HFF-Myc (cell line): Measurements from ENCODE around the gene UTP15.

Experiments
- DNase-seq: peaks from one replicate; pipeline ENCODE4 v3.0.0-alpha.2; 2011; ENCODE audit warnings: low read depth; ENCODE audit errors: extremely low read depth
- H3K4me3 ChIP-seq: replicated peaks from 2 replicates; pipeline ENCODE4 v1.5.1; 2011; ENCODE audit warnings: low read depth, mild to moderate bottlenecking, control low read depth, low read length
- TF ChIP-seq, protein P1 (sequence below): IDR thresholded peaks from 2 replicates; pipeline ENCODE4 v1.5.1; 2012; ENCODE audit warnings: mild to moderate bottlenecking, low read depth, low read length, control low read depth; ENCODE audit errors: missing control alignments

UTP15 gene

GRCh38 chr5:73542020-73542419 lies 23.5 kb upstream of the UTP15 start:
- TF ChIP-seq, protein P1, sequence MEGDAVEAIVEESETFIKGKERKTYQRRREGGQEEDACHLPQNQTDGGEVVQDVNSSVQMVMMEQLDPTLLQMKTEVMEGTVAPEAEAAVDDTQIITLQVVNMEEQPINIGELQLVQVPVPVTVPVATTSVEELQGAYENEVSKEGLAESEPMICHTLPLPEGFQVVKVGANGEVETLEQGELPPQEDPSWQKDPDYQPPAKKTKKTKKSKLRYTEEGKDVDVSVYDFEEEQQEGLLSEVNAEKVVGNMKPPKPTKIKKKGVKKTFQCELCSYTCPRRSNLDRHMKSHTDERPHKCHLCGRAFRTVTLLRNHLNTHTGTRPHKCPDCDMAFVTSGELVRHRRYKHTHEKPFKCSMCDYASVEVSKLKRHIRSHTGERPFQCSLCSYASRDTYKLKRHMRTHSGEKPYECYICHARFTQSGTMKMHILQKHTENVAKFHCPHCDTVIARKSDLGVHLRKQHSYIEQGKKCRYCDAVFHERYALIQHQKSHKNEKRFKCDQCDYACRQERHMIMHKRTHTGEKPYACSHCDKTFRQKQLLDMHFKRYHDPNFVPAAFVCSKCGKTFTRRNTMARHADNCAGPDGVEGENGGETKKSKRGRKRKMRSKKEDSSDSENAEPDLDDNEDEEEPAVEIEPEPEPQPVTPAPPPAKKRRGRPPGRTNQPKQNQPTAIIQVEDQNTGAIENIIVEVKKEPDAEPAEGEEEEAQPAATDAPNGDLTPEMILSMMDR: no peak
- H3K4me3 ChIP-seq: no peak overlapping the region
- DNase-seq: no peak

DNA sequence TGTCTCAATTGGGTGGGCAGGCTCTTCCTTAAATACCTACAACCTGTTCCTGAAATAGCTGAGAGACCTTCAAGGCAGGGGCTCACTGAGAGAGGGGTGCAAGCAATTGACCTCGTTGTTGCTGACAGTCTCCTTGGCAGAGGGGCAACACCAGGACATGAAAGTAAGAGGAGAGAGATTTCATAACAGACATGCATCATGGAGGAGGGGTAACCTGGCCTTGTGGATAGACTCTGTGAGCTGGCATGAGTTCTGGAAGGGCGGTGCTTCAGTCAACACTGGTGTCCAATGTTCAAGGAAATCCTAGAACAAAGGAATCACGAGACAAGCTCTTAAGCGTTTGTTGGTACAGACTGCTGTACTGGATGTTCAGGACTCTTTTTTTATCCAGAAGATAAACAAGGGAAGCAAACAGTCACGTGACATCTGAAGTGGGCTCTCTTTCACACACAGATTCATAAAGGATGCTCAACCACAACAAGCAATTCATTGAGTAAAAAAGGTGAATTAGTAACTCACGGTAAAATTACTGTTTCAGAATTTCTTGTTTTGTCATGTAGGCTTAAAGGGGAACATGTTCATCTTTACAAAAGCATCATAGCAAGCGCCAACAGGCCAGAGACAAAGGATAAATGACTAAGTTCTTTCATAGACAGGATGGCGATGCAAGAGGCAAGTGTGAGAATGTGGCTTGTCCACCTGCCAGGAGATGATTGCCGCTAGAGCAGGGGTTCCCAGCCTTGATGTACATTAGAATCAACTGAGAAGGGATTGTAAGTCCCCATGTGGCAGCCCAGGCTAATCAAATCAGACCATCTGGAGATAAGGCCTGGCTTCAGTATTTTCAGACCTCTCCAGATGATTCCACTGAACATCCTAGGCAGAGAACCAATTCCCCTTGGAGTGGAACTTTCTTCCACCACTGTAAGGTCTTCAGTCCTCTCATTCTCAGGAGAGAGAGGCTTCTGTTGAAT lies 20.8 kb upstream of the UTP15 start:
- DNase-seq: no peak
- TF ChIP-seq, protein P1: no peak
- no peak overlapping the region for H3K4me3 ChIP-seq

- no peak overlapping the region for H3K4me3 ChIP-seq
- TF ChIP-seq, protein P1: no peak
- no peak for DNase-seq
Measured at GRCh38 chr5:73545403-73545779, 20.2 kb upstream of the UTP15 start.

DNA sequence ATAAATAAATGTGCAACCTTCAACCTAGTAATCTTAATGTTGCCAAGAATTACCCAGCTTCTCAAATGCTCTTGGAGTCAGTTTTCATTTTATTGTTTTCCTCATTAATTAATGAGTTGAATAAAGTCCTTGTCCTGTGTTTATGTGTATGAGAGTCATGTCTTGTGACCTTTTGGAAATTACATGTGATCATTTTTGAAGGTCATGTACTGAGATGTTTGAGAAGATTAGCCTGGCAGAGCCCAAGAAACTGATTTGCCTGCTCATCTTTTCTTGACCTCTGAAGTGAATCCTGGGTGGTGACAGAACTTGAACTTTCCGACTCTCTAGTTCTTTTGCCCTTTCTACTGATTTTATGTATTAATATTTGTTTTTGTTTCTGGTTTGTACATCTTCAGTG lies 15.5 kb upstream of the UTP15 start:
- TF ChIP-seq, protein P1: no peak
- no peak overlapping the region for H3K4me3 ChIP-seq
- DNase-seq: no peak

DNA sequence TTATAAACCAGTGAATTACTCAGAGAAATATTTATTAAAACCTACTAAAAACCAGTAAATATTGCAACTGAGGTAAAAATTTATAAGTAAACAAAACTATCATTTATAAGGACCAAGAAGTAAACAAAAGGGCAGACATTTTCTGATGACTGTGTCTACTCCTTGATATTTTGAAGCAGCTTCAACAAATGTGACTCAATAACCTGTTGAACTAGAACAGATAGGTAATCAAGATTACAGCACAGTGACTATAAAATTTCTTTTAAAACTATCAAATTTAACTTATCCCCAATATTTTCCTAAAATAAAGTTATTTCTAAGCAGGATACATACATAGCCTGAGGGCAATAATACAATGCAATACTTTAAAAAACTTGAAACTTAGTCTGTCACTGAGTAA lies 12.9 kb upstream of the UTP15 start:
- H3K4me3 ChIP-seq: no peak overlapping the region
- no peak for DNase-seq
- TF ChIP-seq, protein P1: no peak

GRCh38 chr5:73558950-73559349 lies 6.6 kb upstream of the UTP15 start:
- DNase-seq: no peak
- TF ChIP-seq, protein P1: no peak
- H3K4me3 ChIP-seq: no peak overlapping the region
